Activated T-helper 2 cell treated with anti-CD3 and anti-CD28 coated beads, Interferon-gamma antibody, Interleukin-2, Interleukin-4, amounts not matched to agents 10 μg/mL and 5 μg/mL and 100 μg/mL, durations not matched to agents 14 hours and 24 hours and 36 hours (primary cell): Measurements from ENCODE around the gene NEURL1. TPM values are rescaled to one million over a fixed set of nuclear protein-coding genes. Genes with fewer than 3 reads are reported as not detected.

ENCODE experiments used
- DNase-seq: peaks from one replicate; pipeline ENCODE4 v3.0.0; 2021; ENCODE audit warnings: low spot score
- H3K27ac Mint-ChIP-seq: one replicate; pipeline ENCODE4 v1.8.0; 2021; ENCODE audit warnings: mixed read lengths
- H3K27me3 Mint-ChIP-seq: one replicate; pipeline ENCODE4 v1.8.0; 2021; ENCODE audit warnings: low read depth, mixed read lengths
- H3K36me3 Mint-ChIP-seq: one replicate; pipeline ENCODE4 v1.8.0; 2021; ENCODE audit warnings: low read depth, mixed read lengths
- H3K4me1 Mint-ChIP-seq: one replicate; pipeline ENCODE4 v1.8.0; 2021; ENCODE audit warnings: low read depth, mixed read lengths
- H3K4me3 Mint-ChIP-seq: one replicate; pipeline ENCODE4 v1.8.0; 2021; ENCODE audit warnings: low read depth, mild to moderate bottlenecking, moderate library complexity, mixed read lengths
- H3K9me3 Mint-ChIP-seq: one replicate; pipeline ENCODE4 v1.8.0; 2021; ENCODE audit warnings: mixed read lengths
- intact Hi-C: fragments of 100-400 bp; cut with micrococcal nuclease; formaldehyde crosslinking; loops from one replicate; pipeline ENCODE4 v1.15.1; 2023
- total RNA-seq: library from RNA; stranded (reverse); gene quantifications from 2 replicates; pipeline ENCODE4 v1.2.3, GENCODE V29; 2022

Gene NEURL1
- total RNA-seq, 1 donor from 2014 or later: 2.2 TPM

DNA sequence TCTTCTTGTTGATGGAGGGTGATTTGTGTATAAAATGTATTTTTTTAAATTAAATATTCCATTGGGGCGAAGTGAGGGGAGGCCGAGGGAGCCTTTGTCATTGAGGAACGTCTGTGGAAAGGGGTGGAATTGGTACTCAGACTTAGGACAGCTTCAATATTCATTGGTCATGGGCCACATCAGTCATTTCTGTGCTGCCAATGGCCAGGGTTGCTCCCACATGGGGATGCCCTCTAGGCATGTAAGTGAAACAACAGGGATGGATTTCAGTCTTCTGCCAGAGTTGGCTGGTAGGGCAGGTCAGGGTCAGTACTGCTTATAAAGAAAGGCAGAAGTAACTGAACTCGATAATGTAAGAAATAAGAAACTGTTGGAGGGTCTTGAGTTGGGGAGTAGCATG is 47.2 kb downstream of the NEURL1 start:
- peaks cover 15% of the 10 kb centered on the region for H3K4me1 Mint-ChIP-seq
- H3K27me3 Mint-ChIP-seq: peaks cover 21% of the 10 kb centered on the region
- H3K4me3 Mint-ChIP-seq: no peak overlapping the region
- H3K36me3 Mint-ChIP-seq: no peaks in the 10 kb centered on the region
- H3K27ac Mint-ChIP-seq: no peak overlapping the region
- no peak for DNase-seq
- H3K9me3 Mint-ChIP-seq: no peaks in the 10 kb centered on the region
- intact Hi-C loops: no loop called here

DNA sequence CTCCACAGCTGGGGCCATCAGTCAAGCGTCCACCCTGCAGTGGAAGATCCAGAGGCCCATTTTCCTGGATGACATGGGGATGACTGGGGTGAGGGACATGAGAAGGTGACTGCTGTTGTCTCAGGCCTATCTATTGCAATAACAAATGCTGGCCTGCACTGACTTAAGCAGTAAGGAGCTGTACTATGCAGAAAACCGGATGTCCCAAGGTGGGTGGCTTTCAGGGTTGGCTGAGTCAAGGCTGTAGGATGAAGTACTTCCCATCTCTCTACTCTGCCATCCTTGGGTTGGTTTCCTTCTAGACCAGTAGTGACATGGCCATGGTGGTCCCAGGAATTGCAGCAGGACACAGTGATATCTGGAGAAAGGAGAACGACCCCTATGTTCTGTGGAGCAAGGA is 48.1 kb downstream of the NEURL1 start:
- H3K4me3 Mint-ChIP-seq: no peak overlapping the region
- peaks cover 15% of the 10 kb centered on the region for H3K4me1 Mint-ChIP-seq
- H3K36me3 Mint-ChIP-seq: no peaks in the 10 kb centered on the region
- intact Hi-C loops: no loop called here
- no peak overlapping the region for H3K27ac Mint-ChIP-seq
- peaks cover 19% of the 10 kb centered on the region for H3K27me3 Mint-ChIP-seq
- no peak for DNase-seq
- H3K9me3 Mint-ChIP-seq: no peaks in the 10 kb centered on the region

DNA sequence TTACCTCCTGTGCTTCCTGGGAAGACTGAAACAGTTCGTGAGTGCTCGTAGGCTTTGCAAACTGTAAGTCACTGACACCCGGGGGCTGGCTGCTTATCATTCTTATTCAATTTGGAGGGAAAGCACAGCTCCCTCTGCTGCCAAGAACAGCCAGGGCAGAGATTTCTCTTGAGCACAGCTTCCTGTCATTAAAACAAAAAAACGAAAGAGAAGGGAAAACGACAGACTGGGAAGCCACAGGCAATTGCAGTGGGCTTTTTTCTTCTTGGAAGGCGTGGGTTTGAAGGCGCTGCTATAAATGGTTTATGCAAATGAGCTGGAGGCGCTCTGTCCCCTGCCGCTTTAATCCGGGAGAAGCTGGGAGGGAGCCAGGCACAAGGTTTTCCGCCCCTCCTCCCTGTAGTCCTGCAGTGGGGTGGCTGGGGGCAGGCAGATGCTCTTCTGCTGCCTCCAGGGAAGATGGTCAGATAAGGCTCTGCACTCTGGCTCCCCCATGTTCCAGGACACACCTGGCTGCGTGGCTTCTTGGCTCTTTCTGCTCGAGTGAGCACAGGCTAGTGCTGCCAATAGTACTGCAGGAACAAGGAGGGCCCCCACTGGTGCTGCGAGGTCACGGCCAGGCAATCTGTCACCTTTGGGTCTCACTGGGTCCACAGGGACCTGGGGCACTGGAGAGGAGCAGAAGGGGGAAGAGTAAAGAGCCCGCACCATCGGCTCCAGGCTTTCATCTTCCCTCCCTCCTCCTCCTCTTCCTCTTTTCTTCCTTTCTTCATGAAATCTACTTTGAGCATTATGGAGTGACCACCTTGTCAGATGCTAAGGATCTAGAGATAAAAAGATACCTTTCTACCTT is 49.5 kb downstream of the NEURL1 start:
- intact Hi-C loops: no loop called here
- H3K4me1 Mint-ChIP-seq: peaks cover 15% of the 10 kb centered on the region
- no peaks in the 10 kb centered on the region for H3K9me3 Mint-ChIP-seq
- peaks cover 15% of the 10 kb centered on the region for H3K27me3 Mint-ChIP-seq
- peak overlapping the region; percentile 45 for H3K4me3 Mint-ChIP-seq
- DNase-seq: no peak
- no peaks in the 10 kb centered on the region for H3K36me3 Mint-ChIP-seq
- H3K27ac Mint-ChIP-seq: peak overlapping the region; percentile 3

- H3K27ac Mint-ChIP-seq: no peak overlapping the region
- no peaks in the 10 kb centered on the region for H3K36me3 Mint-ChIP-seq
- intact Hi-C loops: no loop called here
- peaks cover 15% of the 10 kb centered on the region for H3K27me3 Mint-ChIP-seq
- no peaks in the 10 kb centered on the region for H3K9me3 Mint-ChIP-seq
- no peak for DNase-seq
- H3K4me3 Mint-ChIP-seq: peak overlapping the region; percentile 45
- H3K4me1 Mint-ChIP-seq: peaks cover 15% of the 10 kb centered on the region
Measured at GRCh38 chr10:103543617-103544525, 50.4 kb downstream of the NEURL1 start.

DNA sequence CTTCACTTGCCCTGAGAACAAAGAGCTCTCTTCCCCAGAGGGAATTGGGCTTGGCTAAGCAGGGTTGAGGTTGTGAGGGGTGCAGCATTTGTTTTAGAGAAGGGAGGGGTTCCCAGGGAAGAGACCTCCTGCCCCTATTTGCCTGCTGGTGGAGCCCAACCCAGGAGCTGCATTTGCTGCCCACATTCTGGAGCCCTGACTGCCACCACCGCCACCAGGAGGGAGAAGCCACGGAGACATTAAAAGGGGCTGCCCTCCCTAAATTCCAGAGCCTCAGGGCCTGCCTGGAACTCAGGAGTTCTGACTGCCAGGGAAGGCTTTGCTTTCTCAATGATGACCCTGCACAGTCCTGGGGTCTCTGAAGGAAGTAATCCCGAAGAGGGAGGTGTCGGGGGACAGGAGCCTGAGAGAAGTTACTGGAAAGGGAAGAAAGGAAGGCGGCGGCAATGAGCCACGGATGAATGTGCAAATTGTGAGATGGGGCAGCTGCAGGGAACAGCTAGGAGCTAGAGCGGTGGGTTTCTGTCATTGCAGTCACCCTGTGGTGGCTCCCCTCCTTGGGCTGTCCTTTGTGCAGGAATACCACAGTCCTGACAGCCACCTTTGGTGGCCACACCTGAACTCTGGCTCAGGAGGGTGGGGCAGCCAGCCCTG is 51.3 kb downstream of the NEURL1 start:
- Mint-ChIP-seq H3K36me3 (no peaks in the 10 kb centered on the region), H3K27ac (no peak overlapping the region), H3K4me1 (peaks cover 15% of the 10 kb centered on the region), H3K4me3 (no peak overlapping the region), H3K27me3 (peaks cover 12% of the 10 kb centered on the region), H3K9me3 (no peaks in the 10 kb centered on the region)
- intact Hi-C loops: no loop called here
- DNase-seq: no peak

GRCh38 chr10:103545366-103545765 is 51.9 kb downstream of the NEURL1 start:
- no peaks in the 10 kb centered on the region for H3K36me3 Mint-ChIP-seq
- peaks cover 15% of the 10 kb centered on the region for H3K4me1 Mint-ChIP-seq
- no peak overlapping the region for H3K27ac Mint-ChIP-seq
- H3K9me3 Mint-ChIP-seq: no peaks in the 10 kb centered on the region
- no peak for DNase-seq
- intact Hi-C loops: no loop called here
- H3K27me3 Mint-ChIP-seq: peaks cover 11% of the 10 kb centered on the region
- no peak overlapping the region for H3K4me3 Mint-ChIP-seq

DNA sequence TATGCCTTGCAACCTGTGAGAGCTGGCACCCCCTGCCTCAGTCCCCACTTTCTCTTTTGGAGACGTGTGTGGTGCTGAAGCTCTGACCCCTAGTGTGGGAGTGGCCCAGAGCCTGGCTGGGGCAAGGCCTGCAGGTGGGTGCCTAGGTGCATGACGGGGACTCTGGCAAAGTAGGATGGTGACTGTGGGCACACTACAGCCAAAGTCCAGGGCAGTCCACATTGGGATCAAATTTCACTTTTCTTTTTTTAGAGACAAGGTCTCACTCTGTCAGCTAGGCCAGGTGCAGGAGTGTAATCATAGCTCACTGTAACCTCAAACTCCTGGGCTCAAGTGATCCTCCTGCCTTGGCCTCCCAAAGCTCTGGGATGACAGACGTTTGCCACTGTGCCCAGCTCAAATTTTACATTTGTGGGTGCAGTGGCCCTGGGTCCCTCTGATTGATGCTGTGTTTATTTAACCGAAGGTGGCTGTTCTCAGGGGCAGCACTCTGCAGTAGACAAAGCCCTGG is 52.3 kb downstream of the NEURL1 start:
- H3K27me3 Mint-ChIP-seq: peaks cover 10% of the 10 kb centered on the region

GRCh38 chr10:103546401-103546800 is 52.9 kb downstream of the NEURL1 start:
- Mint-ChIP-seq H3K36me3 (no peaks in the 10 kb centered on the region), H3K27ac (no peak overlapping the region), H3K4me1 (peaks cover 15% of the 10 kb centered on the region), H3K4me3 (no peak overlapping the region), H3K9me3 (no peaks in the 10 kb centered on the region), H3K27me3 (peaks cover 6% of the 10 kb centered on the region)
- intact Hi-C loops: no loop called here
- no peak for DNase-seq

More for the DNA sequence above, 52.3 kb downstream of the NEURL1 start:
- no peak for DNase-seq
- H3K4me3 Mint-ChIP-seq: no peak overlapping the region
- H3K4me1 Mint-ChIP-seq: peaks cover 15% of the 10 kb centered on the region
- no peak overlapping the region for H3K27ac Mint-ChIP-seq
- H3K9me3 Mint-ChIP-seq: no peaks in the 10 kb centered on the region
- intact Hi-C loops: no loop called here
- H3K36me3 Mint-ChIP-seq: no peaks in the 10 kb centered on the region

- Mint-ChIP-seq H3K9me3 (no peaks in the 10 kb centered on the region), H3K27ac (no peak overlapping the region), H3K4me3 (no peak overlapping the region), H3K4me1 (peaks cover 15% of the 10 kb centered on the region), H3K36me3 (no peaks in the 10 kb centered on the region), H3K27me3 (peaks cover 6% of the 10 kb centered on the region)
- intact Hi-C loops: no loop called here
- DNase-seq: no peak
Measured at GRCh38 chr10:103547391-103547946, 54.0 kb downstream of the NEURL1 start.

GRCh38 chr10:103548006-103548405 is 54.5 kb downstream of the NEURL1 start:
- intact Hi-C loops: no loop called here
- Mint-ChIP-seq H3K4me1 (peaks cover 12% of the 10 kb centered on the region), H3K27ac (no peak overlapping the region), H3K27me3 (peaks cover 6% of the 10 kb centered on the region), H3K36me3 (no peaks in the 10 kb centered on the region), H3K4me3 (no peak overlapping the region), H3K9me3 (no peaks in the 10 kb centered on the region)
- no peak for DNase-seq

DNA sequence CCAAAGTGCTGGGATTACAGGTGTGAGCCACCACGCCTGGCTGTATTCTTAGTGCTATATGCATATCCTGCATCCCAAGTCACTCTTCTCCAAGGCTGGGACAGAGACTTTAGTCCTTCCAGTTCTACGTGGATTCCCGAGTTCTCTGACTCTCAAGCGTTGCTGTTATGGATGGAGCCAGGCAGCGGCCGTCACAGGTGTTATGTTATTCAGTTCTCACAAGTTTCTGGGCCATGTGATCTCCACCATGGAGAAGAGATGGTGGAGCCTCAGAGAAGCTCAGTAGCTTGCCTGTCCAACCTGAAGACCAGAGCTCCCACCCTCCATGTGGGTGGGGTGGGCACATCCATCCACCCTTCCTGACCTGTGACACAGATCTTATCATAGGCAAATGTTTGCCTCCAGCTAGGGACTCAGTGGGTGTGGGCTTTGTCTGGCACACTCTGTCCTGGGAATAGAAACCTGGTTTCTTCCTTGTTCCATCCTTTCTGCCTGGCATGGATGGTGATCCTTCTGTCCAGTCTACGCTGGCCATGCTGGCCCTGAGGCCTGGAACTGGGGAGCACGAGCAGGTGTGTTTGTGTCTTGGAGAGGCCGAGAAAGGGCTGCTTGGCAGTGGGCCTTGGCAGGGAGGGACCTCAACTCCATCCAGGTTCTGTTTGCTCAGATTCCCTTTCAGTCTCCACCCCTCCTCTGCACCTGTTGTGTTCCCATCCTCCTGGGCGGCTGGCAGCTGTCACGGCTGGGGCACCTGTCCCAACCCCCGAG is 55.3 kb downstream of the NEURL1 start:
- Mint-ChIP-seq H3K4me1 (peaks cover 13% of the 10 kb centered on the region), H3K27ac (no peak overlapping the region), H3K27me3 (peaks cover 2% of the 10 kb centered on the region), H3K4me3 (no peak overlapping the region), H3K36me3 (no peaks in the 10 kb centered on the region), H3K9me3 (no peaks in the 10 kb centered on the region)
- intact Hi-C loops: no loop called here
- DNase-seq: no peak

DNA sequence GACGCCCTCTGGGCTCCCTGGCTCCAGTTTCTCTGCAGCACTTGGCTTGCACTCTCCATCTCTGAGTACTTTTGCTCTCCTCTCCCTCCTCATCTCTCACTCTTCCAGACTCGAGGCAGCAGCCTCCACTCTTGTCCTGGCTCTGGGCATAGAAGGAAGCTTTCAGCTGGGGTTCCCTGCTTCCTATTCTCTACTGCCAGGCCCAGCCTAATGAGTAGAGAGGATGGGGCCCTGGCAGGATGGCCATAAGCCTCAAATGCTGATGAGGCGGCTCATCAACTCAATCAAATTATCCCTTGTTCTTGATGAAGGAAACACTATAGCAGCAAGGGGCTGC is 55.8 kb downstream of the NEURL1 start:
- DNase-seq: no peak
- Mint-ChIP-seq H3K36me3 (no peaks in the 10 kb centered on the region), H3K4me3 (no peak overlapping the region), H3K9me3 (no peaks in the 10 kb centered on the region), H3K27me3 (peaks cover 2% of the 10 kb centered on the region), H3K27ac (no peak overlapping the region), H3K4me1 (peaks cover 18% of the 10 kb centered on the region)
- intact Hi-C loops: no loop called here
